Renal pelvis (tissue), 4 donors: ENCODE results near the gene NKAIN1. TPM values are rescaled to one million over a fixed set of nuclear protein-coding genes. Genes with fewer than 3 reads are reported as not detected.
"Not testable (repeated sequence)": the region's sequence is repeated elsewhere in the genome, so short reads cannot be mapped to it uniquely, and the experiment has no call there.

ENCODE experiments used
- DNase-seq: peaks from one replicate; pipeline ENCODE4 v3.0.0-alpha.2; 2013
- polyA plus RNA-seq, 3 donors: library from polyadenylated mRNA; unstranded; fragments of 120-200 nt; gene quantifications; one replicate each; pipeline ENCODE4 v1.2.1, GENCODE V29; 2013; ENCODE audit not compliant: insufficient read length in 3 of 3

NKAIN1 gene
- polyA plus RNA-seq, 3 donors = 3.3 to 4.6 (median 4.3) TPM

GRCh38 chr1:31154000-31154631 lies 85.6 kb downstream of the NKAIN1 start:
- no peak for DNase-seq

- no peak for DNase-seq
Measured at GRCh38 chr1:31153423-31153822, 86.3 kb downstream of the NKAIN1 start.

GRCh38 chr1:31152181-31152795 lies 87.4 kb downstream of the NKAIN1 start:
- DNase-seq = no peak

GRCh38 chr1:31151402-31151801 lies 88.3 kb downstream of the NKAIN1 start:
- DNase-seq = no peak

GRCh38 chr1:31148409-31148808 lies 91.3 kb downstream of the NKAIN1 start:
- no peak for DNase-seq

GRCh38 chr1:31145648-31146047 lies 94.0 kb downstream of the NKAIN1 start:
- no peak for DNase-seq

GRCh38 chr1:31144442-31144841 lies 95.2 kb downstream of the NKAIN1 start:
- no peak for DNase-seq

- DNase-seq = no peak
Measured at GRCh38 chr1:31143455-31143854, 96.2 kb downstream of the NKAIN1 start.

- DNase-seq = no peak
Measured at GRCh38 chr1:31142406-31142805, 97.3 kb downstream of the NKAIN1 start.

GRCh38 chr1:31140299-31140698 lies 99.4 kb downstream of the NKAIN1 start:
- DNase-seq = no peak

- DNase-seq = not testable (repeated sequence)
Measured at GRCh38 chr1:31138797-31139521, 100.7 kb downstream of the NKAIN1 start.

- not testable (repeated sequence) for DNase-seq
Measured at GRCh38 chr1:31137873-31138272, 101.8 kb downstream of the NKAIN1 start.

- DNase-seq = no peak
Measured at GRCh38 chr1:31135973-31136600, 103.6 kb downstream of the NKAIN1 start.

GRCh38 chr1:31133368-31133767 lies 106.3 kb downstream of the NKAIN1 start:
- DNase-seq = no peak

Other genes starting within 250 kb of the NKAIN1 start
- gene PUM1, start 174.2 kb downstream of the NKAIN1 start, polyA plus RNA-seq = 100 to 1,000 TPM; 114 to 131 (median 116) TPM
- 10 to 100 TPM; 73.2 to 80.2 (median 75.1) TPM for gene SNRNP40, start 56.9 kb upstream of the NKAIN1 start, polyA plus RNA-seq
- gene ZCCHC17, start 57.1 kb upstream of the NKAIN1 start, polyA plus RNA-seq = 10 to 100 TPM; 44.0 to 52.7 (median 47.8) TPM
- 100 to 1,000 TPM in 1 of 3 donors, 10 to 100 TPM in 2; 63.2 to 101 (median 84.3) TPM for gene FABP3, start 133.2 kb upstream of the NKAIN1 start, polyA plus RNA-seq
- gene SERINC2, start 173.3 kb upstream of the NKAIN1 start, polyA plus RNA-seq = 10 to 100 TPM; 46.8 to 58.5 (median 58.4) TPM